Ramos (cell line): Measurements from ENCODE around the gene ZNF418.
"Not testable (repeated sequence)": the region's sequence is repeated elsewhere in the genome, so short reads cannot be mapped to it uniquely, and the experiment has no call there.

ENCODE experiments used
- in situ Hi-C: fragments of 300-500 bp; cut with MboI; formaldehyde crosslinking; loops from one replicate; pipeline ENCODE4 v1.14.3; 2022; ENCODE audit warnings: low sequenced_read_pairs; ENCODE audit not compliant: unreplicated experiment

The ZNF418 gene

GRCh38 chr19:57934820-57935665 lies at the start of gene ZNF418:
Gene ZNF418 (minus strand): TSS chr19:57935402. CDS start chr19:57933822, 1,580 bp downstream.
- in situ Hi-C loops = no loop called here

- in situ Hi-C loops = no loop called here
Measured at GRCh38 chr19:57978586-57979289, 43.5 kb upstream of the ZNF418 start.

GRCh38 chr19:57974434-57974833 lies 39.2 kb upstream of the ZNF418 start, which contains the start of gene C19orf18:
Gene C19orf18 (minus strand): TSS chr19:57974534. CDS start chr19:57974432, 102 bp downstream.
- in situ Hi-C loops = loop anchor here (25.0 kb wide), 1 partner anchor 1562 kb away; the partner anchor contains the start of gene ZNF583

- in situ Hi-C loops = loop anchor here (25.0 kb wide), 1 partner anchor 1552 kb away; the partner anchor contains the start of gene ZNF583
Measured at GRCh38 chr19:57964761-57965160, 29.6 kb upstream of the ZNF418 start.

- in situ Hi-C loops = loop anchor here (25.0 kb wide), 1 partner anchor 1549 kb away; the partner anchor contains the start of gene ZNF583
Measured at GRCh38 chr19:57961785-57962184, 26.6 kb upstream of the ZNF418 start.

- in situ Hi-C loops = loop anchor here (25.0 kb wide), 1 partner anchor 1543 kb away; the partner anchor contains the start of gene ZNF583
Measured at GRCh38 chr19:57954996-57955395, 19.8 kb upstream of the ZNF418 start.

GRCh38 chr19:57949702-57950101 lies 14.5 kb upstream of the ZNF418 start:
- in situ Hi-C loops = loop anchor here (25.0 kb wide), 1 partner anchor 1537 kb away; the partner anchor contains the start of gene ZNF583

- in situ Hi-C loops = no loop called here
Measured at GRCh38 chr19:57949296-57949695, 14.1 kb upstream of the ZNF418 start.

- in situ Hi-C loops = no loop called here
Measured at GRCh38 chr19:57947419-57948134, 12.4 kb upstream of the ZNF418 start, which contains the start of gene ZNF256. Gene ZNF256 (minus strand): TSS chr19:57947706. CDS start chr19:57947474, 232 bp downstream.

- in situ Hi-C loops = no loop called here
Measured at GRCh38 chr19:57947088-57947418, 11.9 kb upstream of the ZNF418 start.

GRCh38 chr19:57946316-57946715 lies 11.1 kb upstream of the ZNF418 start:
- in situ Hi-C loops = no loop called here

- in situ Hi-C loops = no loop called here
Measured at GRCh38 chr19:57941593-57941992, 6.4 kb upstream of the ZNF418 start.

- in situ Hi-C loops = no loop called here
Measured at GRCh38 chr19:57935731-57936130, 529 bp upstream of the ZNF418 start.

GRCh38 chr19:57927587-57927986 lies 7.6 kb downstream of the ZNF418 start:
- in situ Hi-C loops = no loop called here

- in situ Hi-C loops = not testable (repeated sequence)
Measured at GRCh38 chr19:57916168-57916995, 18.8 kb downstream of the ZNF418 start, which contains the start of gene ZNF417. Gene ZNF417 (minus strand): TSS chr19:57916592. CDS start chr19:57916411, 181 bp downstream.

GRCh38 chr19:57914531-57914930 lies 20.7 kb downstream of the ZNF418 start:
- in situ Hi-C loops = no loop called here

- in situ Hi-C loops = no loop called here
Measured at GRCh38 chr19:57907394-57907793, 27.8 kb downstream of the ZNF418 start.

GRCh38 chr19:57905258-57905657 lies 29.9 kb downstream of the ZNF418 start:
- in situ Hi-C loops = no loop called here

- in situ Hi-C loops = no loop called here
Measured at GRCh38 chr19:57903618-57904184, 31.5 kb downstream of the ZNF418 start.
